NAMALWA (cell line): ENCODE data around the gene MRPL32.

Source experiments
- DNase-seq: peaks from one replicate; pipeline ENCODE4 v3.0.0-alpha.2; 2015; ENCODE audit warnings: low spot score

Gene MRPL32

DNA sequence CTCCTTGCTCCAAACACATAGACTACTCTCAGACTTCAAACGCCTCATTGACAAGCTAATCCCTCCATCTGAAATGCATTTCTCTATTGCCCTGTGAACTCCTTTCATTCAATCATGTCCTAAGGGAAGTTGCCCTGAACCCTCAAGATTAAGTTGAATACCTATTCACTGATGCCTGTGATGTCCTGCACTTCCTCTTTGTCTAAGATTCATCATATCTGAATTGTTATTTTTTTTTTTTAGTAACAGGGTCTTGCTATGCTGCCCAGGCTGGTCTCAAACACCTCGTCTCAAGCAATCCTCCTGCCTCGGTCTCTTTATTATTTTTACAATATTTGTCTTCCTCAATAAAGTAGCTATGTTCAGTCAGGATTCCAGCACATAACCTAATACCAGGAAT is 3.4 kb upstream of the MRPL32 start:
- DNase-seq: no peak

DNA sequence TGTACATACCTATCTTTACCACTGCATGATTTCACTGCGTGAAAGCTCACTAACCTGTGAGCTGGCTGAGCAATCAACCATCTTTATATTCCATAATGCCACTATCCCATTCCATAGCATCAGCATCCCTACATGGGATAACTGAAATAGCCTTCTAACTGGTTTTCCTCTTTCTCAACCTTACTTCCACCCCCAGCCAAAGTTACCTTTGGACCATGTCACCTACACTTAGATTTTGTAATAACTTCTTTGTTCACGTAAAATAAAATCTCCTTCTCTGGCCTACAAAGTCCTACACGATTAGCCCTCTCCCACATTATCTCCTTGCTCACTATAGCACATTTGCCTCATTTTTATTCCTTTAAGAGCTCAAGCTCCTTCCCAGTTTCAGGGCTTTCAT is 2.7 kb upstream of the MRPL32 start:
- DNase-seq: no peak

DNA sequence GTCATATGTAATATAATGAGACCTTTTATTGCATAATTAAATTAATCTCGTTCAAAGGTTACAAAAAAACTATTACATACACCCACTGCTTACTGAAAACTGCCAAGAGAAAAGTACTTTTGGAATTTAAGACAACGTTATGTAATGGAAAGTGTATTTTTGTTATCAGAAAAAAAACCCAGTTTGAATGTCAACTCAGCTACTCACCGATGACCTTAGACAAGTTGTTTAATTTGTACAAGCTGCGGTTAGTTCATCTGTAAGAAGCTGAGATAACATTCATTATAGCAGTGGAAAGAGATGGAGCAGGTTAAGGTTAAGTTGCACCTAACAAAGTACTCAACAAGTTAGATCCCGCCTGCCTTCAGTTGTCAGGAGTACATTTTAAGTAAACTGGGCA is 1.3 kb upstream of the MRPL32 start:
- peak; percentile 24 for DNase-seq

DNA sequence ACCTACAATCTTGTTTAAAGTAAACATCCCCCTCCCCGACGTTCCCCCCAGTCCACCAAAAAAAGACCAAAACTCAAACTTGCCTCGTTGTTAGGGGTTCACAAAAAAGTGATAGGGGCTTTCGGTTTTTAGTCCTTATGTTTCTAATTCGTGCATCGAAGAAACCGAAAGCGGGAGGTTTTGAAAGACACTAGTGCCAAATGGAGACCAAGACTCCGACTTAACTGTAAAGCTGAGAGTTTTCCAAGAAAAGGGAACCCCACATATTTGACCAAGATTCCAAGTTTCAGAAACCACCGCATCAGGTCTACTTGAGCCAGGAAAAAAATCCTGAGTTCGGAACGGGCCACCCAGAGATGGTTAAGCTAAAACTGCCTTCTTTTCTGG is 736 bp upstream of the MRPL32 start:
- DNase-seq: peak; percentile 70

DNA sequence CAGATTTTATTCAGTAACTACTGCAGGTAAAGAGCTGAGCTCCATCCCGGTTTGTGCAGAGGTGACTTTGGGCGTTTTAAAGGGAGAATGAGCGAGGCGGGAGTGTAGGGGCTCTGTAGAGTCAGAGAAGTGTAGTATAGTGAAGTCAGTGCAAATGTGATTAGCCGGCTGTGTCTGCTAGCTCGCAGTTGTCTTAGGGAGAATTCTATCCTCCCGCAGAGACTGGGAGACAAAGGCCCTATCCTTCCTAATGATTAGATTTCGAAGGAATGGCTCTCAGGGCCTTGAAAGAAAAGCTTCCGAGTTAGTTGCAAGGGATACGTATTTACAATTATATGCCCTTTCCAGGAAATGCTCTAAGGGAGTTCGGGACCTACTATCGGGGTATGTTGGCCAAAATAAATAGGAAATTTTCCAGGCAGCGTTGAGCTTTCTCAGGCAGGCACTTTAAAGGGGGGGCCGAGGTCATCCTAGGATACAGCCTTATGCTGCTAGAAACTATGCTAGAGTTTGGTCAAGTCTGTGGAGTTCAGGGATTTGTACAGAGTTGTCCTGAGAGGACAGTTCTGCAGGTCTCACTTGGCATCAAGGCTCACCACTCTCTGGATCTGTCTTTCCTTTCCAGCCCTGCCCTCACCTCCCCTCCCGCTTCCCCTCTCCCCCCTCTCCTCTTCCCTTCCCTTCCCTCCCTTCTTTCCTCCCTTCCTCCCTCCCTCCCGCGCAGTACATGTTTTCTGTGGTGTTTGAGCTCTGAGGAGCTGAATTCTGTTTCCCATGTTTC is 825 bp downstream of the MRPL32 start:
- DNase-seq: peak; percentile 53

DNA sequence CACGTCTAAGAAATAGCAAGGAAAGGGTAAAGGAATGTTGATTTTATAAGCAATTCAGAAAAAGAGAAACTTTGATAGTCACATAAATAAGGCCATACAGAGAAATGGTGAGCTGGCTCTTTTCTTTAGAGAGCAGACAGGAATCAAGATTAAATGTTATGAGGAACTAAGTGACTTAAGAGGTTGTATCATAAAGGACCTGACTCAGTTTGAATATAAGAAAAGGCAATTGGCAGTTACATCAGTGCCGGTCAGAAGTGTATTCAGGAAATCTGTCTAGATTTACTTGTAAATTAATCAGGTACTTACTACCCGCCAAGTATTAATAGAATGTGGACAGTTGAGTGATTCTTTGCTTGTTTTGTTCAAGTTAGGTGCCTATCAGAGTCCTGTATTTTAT is 2.1 kb downstream of the MRPL32 start:
- DNase-seq: no peak

DNA sequence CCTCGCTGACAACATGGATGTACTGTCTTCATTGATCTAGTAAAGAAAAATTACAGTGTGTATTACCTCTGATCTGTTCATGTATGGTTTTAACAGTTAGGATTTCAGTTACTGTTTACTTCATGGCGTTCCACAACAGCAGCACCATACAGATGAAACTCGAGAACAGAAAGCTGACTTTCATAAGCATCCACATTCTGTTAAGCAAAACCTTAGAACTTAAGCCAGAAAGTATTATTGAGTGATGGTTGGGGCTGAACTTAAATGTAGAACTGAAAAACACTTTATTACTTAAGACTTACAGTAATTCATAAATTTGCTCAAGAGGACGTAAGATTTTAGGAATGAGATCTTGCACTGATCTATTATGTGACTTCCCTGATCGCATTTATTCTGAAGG is 3.7 kb downstream of the MRPL32 start:
- DNase-seq: no peak

DNA sequence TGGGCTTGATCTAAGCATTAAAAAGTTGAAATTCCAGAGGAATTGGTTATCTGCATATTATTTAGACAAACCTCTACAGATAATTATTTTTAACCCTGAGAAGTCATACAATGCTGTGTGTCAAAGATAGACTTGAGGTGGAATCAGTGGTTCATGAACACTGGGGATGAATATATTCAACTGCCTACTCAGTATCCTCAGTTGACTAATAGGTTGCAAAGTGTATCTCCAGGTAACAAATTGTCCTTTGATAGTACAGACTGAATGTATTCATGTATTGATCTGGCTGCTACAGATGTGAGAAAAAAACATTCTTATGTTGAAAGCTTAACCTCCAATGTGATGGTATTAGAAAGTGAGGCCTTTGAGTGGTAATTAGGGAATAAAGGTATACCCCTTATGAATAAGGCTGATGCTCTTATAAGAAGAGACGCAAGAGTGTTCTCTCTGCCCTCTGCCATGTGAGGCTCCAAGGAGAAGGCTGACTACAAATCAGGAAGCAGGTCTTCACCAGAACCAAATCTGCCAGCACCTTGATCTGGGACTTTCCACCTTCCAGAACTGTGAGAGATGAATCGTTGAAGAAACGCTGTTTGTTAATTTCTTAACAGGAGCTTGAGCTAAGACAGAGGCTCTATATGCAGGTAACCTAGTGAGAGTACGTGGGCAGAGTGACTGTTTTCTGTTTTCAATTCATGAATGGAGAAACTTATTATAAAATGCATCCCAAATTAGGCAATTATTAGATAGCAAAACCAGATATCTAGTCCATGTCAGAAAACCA is 7.5 kb downstream of the MRPL32 start:
- DNase-seq: no peak

DNA sequence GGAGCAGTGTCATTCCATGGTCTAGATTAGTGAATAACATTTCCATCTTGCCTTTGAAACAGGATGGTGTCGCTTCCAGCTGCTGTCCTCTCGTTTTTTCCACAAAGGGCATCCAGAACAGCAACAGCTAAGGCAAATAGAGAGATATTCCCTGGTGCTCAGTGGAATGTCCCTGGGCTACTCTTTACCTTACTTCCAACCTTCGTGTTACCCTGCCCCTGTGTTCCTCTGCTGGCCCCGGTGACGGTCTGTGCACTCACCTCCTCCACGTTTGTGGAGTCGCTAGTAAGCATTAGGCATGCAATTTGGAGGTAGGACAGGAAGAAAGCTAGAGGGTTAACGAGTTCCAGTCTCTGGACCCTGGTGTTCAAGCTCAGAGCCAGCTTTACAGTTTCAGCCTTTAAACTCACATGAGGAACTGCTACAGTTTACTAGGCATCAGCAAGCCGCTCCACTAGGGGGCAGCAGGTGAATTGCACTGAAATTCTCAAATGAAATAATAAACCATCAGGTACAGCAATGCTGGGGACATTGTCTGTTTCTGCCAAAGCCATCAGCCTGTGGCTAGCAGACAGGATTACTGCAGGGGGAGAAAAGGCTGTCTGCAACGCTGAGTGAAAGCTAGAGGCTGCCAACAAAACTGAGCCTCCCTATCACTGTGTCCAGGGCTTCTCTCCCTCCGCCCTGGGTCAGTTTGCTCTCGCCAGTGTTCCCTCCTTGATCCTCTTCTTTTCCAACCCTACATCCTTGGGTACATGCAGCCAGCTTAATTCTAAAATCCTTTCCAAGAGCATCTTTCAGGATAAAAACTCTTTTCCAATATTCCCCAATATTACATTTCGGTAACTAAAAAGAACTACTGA is 9.0 kb downstream of the MRPL32 start:
- DNase-seq: peak; percentile 87

DNA sequence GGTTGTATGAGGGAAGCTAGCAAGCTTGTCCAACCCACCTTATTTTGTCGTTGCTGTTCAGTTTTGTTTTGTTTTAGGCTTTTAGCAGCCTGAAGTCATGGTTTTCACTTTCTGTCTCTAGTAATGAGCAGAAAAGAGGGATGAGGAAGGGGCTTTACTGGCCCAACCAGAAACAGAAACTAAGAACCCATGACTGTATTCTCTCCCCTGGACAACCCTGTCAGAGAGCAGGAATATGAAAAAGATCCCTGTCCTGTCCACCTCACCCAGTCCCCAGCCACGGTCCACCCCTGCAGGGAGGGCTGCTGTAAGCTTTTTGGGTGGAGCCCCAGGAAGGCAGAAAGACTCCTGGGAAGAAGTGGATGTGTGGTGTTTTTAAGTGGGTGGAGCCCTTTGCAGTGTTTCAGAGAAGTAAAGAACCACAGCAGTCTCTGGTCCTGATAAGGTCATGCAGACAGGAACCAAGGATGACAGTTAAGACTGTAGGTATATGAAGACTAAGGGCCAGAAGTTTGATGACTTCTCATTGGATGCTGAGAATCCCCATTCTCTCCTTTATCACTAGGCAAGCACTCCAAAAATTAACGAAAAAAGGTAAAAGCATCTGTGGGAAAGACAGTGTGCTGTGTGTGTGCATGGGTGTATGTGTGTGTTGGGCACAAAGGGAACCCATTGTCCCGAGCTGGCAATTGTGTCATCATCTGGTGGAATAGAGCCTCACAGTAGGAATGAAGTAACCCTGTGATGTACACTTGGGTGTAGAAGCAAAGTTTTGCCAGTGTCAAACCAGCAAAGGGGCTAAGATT is 13.8 kb downstream of the MRPL32 start:
- DNase-seq: no peak

DNA sequence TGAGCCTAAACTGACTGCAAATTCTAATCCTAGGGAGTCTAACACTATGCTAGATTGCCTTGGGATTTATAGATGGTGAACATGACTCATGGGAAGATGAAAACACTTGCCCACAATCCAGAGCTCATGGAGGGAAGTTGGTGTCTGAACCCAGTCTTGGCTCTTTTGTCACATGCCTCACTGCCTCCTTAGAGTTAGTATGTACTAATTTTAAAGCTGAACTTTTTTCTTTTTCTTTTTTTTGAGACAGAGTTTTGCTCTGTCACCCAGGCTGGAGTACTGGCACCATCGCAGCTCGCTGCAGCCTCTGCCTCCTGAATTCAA is 14.4 kb downstream of the MRPL32 start:
- no peak for DNase-seq

DNA sequence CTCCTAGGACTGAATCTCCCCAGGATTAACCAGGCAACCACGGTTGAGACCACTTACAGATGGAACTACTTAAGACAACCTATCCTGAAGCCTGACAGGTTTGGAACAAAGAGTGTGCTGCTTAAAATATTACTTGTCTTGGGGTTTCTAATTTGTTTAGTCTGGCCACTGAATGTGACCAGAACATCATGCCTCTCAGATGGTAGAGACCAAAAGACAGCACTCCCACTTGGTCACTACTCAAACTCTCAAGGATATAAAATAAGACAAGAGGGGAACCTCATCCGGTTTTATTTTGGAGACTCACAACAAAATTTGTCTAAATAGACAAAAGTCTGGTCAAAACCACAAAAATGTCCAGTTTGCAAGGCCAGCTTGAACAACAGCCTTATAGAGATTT is 15.3 kb downstream of the MRPL32 start:
- no peak for DNase-seq

DNA sequence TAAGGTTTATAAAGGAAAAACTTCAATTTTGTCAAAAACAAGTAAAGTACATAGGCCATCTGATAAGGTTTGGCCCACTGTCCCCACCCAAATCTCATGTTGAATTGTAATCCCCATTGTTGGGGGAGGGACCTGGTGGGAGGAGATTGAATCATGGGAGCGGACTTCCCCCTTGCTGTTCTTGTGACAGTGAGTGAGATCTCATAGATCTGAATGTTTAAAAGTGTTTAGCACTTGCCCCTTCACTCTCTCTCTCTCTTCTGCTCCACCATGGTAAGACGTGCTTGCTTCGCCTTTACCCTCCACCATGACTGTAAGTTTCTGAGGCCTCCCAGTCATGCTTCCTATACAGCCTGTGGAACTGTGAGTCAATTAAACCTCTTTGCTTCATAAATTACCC is 18.2 kb downstream of the MRPL32 start:
- no peak for DNase-seq

DNA sequence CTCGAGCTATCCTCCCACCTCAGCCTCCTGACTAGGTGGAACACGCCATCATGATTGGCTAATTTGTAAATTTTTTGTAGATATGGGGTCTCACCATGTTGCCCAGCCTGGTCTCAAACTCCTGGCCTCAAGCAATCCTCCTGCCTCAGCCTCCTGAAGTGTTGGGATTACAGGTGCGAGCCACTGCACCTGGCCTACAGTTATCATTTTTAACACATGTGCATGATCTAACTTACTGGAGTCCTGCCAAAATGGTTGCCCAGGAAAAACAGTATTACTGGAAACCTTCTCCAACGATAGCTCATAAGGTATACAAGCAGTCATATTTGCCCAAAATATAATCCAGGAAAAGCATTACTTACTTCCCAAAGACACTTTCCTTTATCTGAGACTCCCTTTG is 20.2 kb downstream of the MRPL32 start:
- no peak for DNase-seq

DNA sequence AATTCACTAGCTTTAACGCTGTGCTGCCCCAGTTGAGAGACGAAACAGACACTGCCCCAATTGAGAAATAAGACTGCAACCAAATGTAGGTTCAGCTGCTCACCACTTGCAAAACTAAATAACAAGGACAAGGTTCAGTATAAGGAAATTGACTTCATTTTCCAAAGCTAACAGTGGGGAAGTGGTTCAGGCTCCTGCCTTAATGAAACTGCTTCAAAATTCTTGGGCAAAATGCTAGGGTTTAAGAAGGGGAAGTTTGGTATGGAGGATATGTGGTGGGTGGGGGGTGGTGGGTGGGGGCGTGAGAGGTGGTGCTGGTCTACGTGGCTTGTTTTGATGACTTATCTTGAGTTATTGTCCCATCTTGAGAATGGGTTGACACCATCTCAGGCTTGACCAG is 21.8 kb downstream of the MRPL32 start:
- DNase-seq: no peak

DNA sequence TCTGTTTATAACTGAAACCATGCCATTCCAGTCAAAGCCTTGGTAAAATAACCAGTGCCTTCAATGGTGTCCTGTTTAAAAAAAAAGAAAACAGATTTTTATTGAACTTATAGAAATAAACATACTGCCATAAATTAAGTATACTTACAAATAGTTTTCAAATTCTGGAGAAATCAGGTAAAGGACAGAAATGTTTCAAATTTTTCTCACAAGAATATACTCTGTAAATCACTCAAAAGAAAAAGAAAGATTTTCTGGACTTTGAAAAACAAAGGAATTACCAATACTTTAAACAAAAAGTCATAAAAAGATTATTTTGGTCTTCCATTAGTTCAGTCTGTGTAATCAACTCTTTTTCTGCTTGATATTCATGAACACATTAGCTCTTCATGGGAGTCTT is 23.9 kb downstream of the MRPL32 start:
- peak; percentile 11 for DNase-seq

DNA sequence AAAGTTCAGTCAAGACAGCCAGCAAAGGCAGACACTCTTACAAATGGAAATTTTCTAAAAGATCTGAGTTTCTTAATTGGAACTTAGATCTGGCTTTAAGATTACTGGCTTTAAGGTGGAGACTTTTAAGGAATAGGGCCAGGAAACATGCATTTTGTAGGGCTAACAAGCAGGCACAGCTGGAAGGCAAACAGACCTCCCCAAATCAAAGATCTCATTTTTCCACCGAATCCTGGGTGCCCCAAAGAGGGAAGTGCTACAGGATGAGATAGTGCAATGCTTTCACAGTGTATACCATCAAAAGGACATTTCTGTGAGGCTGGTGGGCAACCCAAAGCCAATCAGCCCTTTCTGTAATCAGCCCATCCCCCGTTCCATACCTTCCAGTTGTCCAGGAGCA is 27.4 kb downstream of the MRPL32 start:
- no peak for DNase-seq

DNA sequence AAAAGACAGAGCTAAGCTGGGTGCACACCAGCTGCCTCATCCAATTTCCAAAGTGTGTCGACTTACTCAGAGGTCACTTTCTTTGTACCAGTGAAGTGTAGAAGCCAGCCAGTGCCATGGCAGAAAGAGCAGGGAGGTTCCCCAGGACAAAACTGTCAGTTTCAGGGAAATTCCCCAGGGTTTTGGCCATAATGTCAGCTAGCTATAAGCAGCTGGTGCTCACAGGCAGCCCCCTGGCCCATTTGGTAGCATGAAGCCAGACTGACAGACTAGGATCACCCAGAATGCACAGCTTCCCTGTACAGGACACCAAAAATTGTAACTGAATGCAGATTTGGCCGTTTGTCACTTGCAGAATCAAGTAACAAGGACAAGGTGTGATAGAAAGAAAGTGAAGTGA is 28.6 kb downstream of the MRPL32 start:
- no peak for DNase-seq

DNA sequence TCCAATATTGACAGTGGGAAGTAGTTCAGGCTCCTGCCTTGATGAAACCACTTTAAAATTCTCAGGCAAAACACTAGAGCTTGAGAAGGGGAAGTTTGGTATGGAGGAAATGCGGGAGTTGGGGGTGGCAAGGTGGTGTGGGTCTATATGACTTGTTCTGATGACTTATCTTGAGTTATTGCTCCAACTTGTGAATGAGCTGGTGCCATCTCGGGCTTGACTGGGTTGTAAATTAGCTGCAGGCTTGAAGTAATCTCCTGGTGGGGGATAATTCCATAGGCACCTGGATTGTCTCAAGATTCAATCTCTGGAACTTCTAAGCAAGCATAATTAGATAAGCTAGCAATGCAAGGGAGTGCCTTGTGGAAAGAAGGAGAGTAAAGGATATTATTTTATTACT is 29.0 kb downstream of the MRPL32 start:
- no peak for DNase-seq

DNA sequence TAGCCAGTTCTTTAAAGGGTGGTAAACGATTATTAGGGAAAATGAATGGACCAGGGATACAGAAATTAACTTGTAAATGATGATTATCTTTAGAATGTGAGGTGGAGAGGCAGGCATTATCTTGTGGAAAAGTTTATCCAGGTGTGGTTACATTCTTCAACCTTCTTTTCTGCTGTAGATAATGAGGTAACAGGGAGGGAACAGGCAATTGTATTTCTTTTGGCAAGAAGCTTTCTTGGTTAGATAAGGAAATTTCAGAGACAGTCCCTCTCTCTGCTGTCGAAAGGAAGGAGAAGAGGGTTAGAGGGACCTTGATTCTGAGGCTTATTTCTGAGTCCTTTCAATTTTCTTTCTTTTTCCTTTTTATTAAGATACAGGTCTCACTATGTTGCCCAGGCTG is 32.1 kb downstream of the MRPL32 start:
- no peak for DNase-seq

DNA sequence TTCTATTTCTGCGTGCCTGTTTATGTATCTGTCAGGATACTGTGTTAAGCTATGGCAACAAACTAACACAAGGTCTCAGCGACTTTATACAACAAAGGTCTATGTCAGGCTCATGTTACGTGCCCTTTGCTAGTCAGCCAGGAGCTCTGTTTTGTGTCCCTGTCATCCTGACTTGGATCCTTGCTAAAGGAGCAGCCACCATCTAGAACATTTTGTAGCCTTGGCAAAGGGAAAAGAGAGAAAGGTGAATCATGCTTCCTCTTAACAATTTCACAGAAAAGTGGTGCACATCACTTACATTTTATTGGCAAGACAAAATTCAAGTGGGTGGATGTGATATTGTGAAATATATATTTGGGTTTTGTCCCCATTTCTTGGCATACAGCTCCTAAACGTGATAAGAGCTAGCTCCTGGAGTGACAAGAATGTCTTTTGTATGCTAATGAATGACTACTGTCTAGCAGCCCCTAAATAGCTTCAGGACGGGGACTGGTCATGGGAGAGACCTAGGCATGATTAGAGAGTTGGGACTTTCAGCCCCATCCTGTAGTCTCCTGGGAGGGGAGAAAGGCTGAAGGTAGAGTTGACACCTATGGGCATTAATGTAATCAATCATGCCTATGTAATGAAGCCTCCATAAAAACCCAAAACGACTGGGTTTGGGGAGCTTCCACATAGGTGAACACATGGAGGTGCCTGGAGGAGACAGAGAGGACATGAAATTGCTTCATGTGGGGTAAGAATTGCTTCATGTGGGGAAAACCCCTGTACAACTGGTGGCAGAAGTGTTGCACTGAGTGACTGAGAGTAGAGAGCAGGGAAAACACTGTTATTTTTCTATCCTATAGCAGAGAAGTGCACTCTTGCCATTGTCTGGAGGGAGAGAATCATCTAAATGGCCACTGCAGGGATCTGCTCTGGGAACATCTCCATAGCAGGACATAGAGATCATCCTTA is 33.0 kb downstream of the MRPL32 start:
- no peak for DNase-seq
